NB4 (cell line): ENCODE measurements around the gene PPP2R1B.

ENCODE experiments used
- DNase-seq: peaks from one replicate; pipeline ENCODE4 v3.0.0; 2010; ENCODE audit warnings: low read depth
- H3K4me3 ChIP-seq: one replicate; pipeline ENCODE4 v1.5.1; 2011; ENCODE audit warnings: mild to moderate bottlenecking, low read depth, low read length, moderate library complexity
- CTCF ChIP-seq: IDR thresholded peaks from one replicate; pipeline ENCODE4 v1.5.1; 2012; ENCODE audit warnings: low read depth, low read length
- MAX ChIP-seq: IDR thresholded peaks from 2 replicates; pipeline ENCODE4 v1.6.1; 2011; ENCODE audit warnings: low read depth, low read length
- MYC ChIP-seq: IDR thresholded peaks from 2 replicates; pipeline ENCODE4 v1.6.1; 2011; ENCODE audit warnings: low read depth, low read length
- POLR2A ChIP-seq: IDR thresholded peaks from 2 replicates; pipeline ENCODE4 v1.6.1; 2011; ENCODE audit warnings: mild to moderate bottlenecking; ENCODE audit not compliant: insufficient read length; ENCODE audit errors: extremely low read depth

PPP2R1B gene

GRCh38 chr11:111782109-111782741 lies 16.0 kb upstream of the PPP2R1B start:
- no peak for DNase-seq
- H3K4me3 ChIP-seq = no peak overlapping the region
- TF ChIP-seq POLR2A (no peak), CTCF (no peak), MAX (no peak), MYC (no peak)

DNA sequence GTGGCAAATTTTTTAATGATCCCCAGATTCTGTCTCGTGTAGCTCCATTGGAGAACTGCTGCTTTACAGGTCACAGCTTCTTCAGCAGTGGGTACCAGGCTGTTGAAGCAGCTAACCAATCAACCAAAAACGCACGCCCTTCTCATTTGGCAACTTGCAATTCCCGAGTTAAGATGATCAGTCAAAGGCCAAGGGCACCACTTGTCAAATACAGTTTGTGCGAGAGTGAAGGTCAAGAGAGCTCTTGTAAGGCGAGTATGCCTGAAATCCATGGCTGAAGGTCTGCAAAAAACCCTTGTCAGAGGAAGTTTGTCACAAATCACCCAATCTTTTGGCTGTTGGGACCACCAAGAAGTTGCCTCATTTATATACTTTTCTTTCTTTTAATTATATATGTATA lies 12.9 kb upstream of the PPP2R1B start:
- TF ChIP-seq CTCF (no peak), POLR2A (no peak), MAX (no peak), MYC (no peak)
- H3K4me3 ChIP-seq = no peak overlapping the region
- DNase-seq = no peak

- no peak overlapping the region for H3K4me3 ChIP-seq
- TF ChIP-seq MYC (no peak), MAX (no peak), POLR2A (no peak), CTCF (no peak)
- DNase-seq = no peak
Measured at GRCh38 chr11:111778047-111778558, 11.9 kb upstream of the PPP2R1B start.

GRCh38 chr11:111777094-111778046 lies 11.2 kb upstream of the PPP2R1B start:
- peak; percentile 79 for DNase-seq
- TF ChIP-seq MYC (no peak), MAX (peak; percentile 72), CTCF (peak; percentile 78), POLR2A (no peak)
- H3K4me3 ChIP-seq = no peak overlapping the region

DNA sequence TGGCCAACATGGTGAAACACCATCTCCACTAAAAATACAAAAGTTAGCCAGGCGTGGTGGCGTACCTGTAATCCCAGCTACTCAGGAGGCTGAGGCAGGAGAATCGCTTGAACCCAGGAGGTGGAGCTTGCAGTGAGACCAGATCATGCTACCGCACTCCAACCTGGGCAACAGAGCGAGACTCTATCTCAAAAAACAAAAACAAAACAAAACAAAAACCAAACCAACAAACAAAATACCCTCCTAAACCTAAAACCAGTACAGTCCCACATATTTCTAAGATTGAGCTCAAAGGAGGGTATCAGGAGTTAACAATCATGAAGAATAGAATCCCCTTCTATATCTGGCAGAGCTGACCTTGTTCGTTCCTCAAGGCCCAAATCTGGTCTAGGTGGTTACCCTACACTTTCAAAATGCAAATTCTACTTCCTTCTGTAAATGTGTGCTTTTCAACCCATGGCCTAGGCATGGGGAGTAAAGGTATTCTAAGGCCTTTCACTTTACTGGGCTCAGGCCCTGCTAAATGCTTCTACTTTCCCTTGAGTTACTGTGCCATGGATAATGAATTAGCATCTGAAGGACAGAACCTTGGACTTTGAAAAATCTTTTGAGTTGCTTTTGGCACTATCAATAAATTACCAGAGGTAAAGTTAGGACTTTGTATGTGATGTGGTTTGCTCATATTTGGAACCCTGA lies 10.4 kb upstream of the PPP2R1B start:
- H3K4me3 ChIP-seq = no peak overlapping the region
- no peak for DNase-seq
- no peak for TF ChIP-seq POLR2A
- no peak for TF ChIP-seq CTCF
- no peak for TF ChIP-seq MYC
- TF ChIP-seq MAX = no peak
